H9 (cell line): ENCODE data around the gene ZNF792. TPM values are rescaled to one million over a fixed set of nuclear protein-coding genes. Genes with fewer than 3 reads are reported as not detected.
A peak's percentile ranks its signal among the peaks of the same experiment; 100 is the strongest.

Experiments used
- DNase-seq: peaks from one replicate; pipeline ENCODE4 v3.0.0-alpha.2; 2017
- H2AFZ ChIP-seq: one replicate; pipeline ENCODE4 v1.6.1; 2013; ENCODE audit warnings: mild to moderate bottlenecking, low read length, control low read depth, moderate library complexity
- H2AK5ac ChIP-seq: 2 replicates; pipeline ENCODE4 v1.6.1; 2013; ENCODE audit warnings: low read length, control low read depth, mixed read lengths; ENCODE audit not compliant: insufficient read length
- H2BK120ac ChIP-seq: one replicate; pipeline ENCODE4 v1.6.1; 2013; ENCODE audit warnings: low read depth, mild to moderate bottlenecking, low read length, control low read depth, inconsistent platforms; ENCODE audit not compliant: poor library complexity, severe bottlenecking
- H2BK12ac ChIP-seq: 2 replicates; pipeline ENCODE4 v1.6.1; 2013; ENCODE audit warnings: low read length, control low read depth, mixed read lengths, low read depth; ENCODE audit not compliant: insufficient read length
- H2BK15ac ChIP-seq: 2 replicates; pipeline ENCODE4 v1.6.1; 2013; ENCODE audit warnings: low read depth, low read length, control low read depth
- H2BK20ac ChIP-seq: one replicate; pipeline ENCODE4 v1.6.1; 2013; ENCODE audit warnings: low read depth, mild to moderate bottlenecking, low read length, control low read depth, inconsistent platforms; ENCODE audit not compliant: poor library complexity, severe bottlenecking
- H2BK5ac ChIP-seq: 2 replicates; pipeline ENCODE4 v1.6.1; 2013; ENCODE audit warnings: low read length, control low read depth, mixed read lengths; ENCODE audit not compliant: insufficient read length
- H3K14ac ChIP-seq: 2 replicates; pipeline ENCODE4 v1.6.1; 2013; ENCODE audit warnings: low read length, control low read depth; ENCODE audit not compliant: insufficient read depth
- H3K18ac ChIP-seq: 2 replicates; pipeline ENCODE4 v1.6.1; 2013; ENCODE audit warnings: low read depth, mild to moderate bottlenecking, mixed read lengths, low read length, control low read depth; ENCODE audit not compliant: insufficient read length
- H3K23ac ChIP-seq: 2 replicates; pipeline ENCODE4 v1.6.1; 2013; ENCODE audit warnings: low read length, control low read depth, mixed read lengths, low read depth; ENCODE audit not compliant: insufficient read length
- H3K23me2 ChIP-seq: 2 replicates; pipeline ENCODE4 v1.6.1; 2013; ENCODE audit warnings: low read depth, mild to moderate bottlenecking, mixed read lengths, low read length, control low read depth; ENCODE audit not compliant: insufficient read length, poor library complexity, severe bottlenecking
- H3K27ac ChIP-seq: 2 replicates; pipeline ENCODE4 v1.5.1; 2013; ENCODE audit warnings: low read length, control low read depth, mixed read lengths, low read depth; ENCODE audit not compliant: insufficient read length
- H3K27me3 ChIP-seq: 2 replicates; pipeline ENCODE4 v1.6.1; 2013; ENCODE audit warnings: low read length, control low read depth, inconsistent platforms; ENCODE audit not compliant: insufficient read depth
- H3K4ac ChIP-seq: 2 replicates; pipeline ENCODE4 v1.6.1; 2013; ENCODE audit warnings: low read depth, mild to moderate bottlenecking, control low read depth, inconsistent platforms, low read length, moderate library complexity
- H3K4me1 ChIP-seq: 2 replicates; pipeline ENCODE4 v1.6.1; 2013; ENCODE audit warnings: low read length, control low read depth, inconsistent platforms; ENCODE audit not compliant: insufficient read depth
- H3K4me2 ChIP-seq: 2 replicates; pipeline ENCODE4 v1.6.1; 2013; ENCODE audit warnings: low read length, control low read depth, mixed read lengths; ENCODE audit not compliant: insufficient read length, insufficient read depth
- H3K56ac ChIP-seq: 2 replicates; pipeline ENCODE4 v1.6.1; 2013; ENCODE audit warnings: low read depth, mild to moderate bottlenecking, mixed read lengths, low read length, control low read depth; ENCODE audit not compliant: insufficient read length
- H3K79me1 ChIP-seq: 2 replicates; pipeline ENCODE4 v1.6.1; 2013; ENCODE audit warnings: low read depth, mild to moderate bottlenecking, moderate library complexity, low read length, control low read depth, inconsistent platforms; ENCODE audit not compliant: insufficient read depth, poor library complexity, severe bottlenecking
- H3K79me2 ChIP-seq: 2 replicates; pipeline ENCODE4 v1.6.1; 2013; ENCODE audit warnings: low read length, control low read depth, inconsistent platforms; ENCODE audit not compliant: insufficient read depth
- H3K9ac ChIP-seq: 2 replicates; pipeline ENCODE4 v1.6.1; 2013; ENCODE audit warnings: low read length, control low read depth, mixed read lengths; ENCODE audit not compliant: insufficient read length; ENCODE audit errors: extremely low read depth
- H3K9me3 ChIP-seq: one replicate; pipeline ENCODE4 v1.6.1; 2013; ENCODE audit warnings: low read depth, low read length, inconsistent platforms; ENCODE audit not compliant: control insufficient read depth
- H3T11ph ChIP-seq: one replicate; pipeline ENCODE4 v1.6.1; 2013; ENCODE audit warnings: mild to moderate bottlenecking, low read length, control low read depth, inconsistent platforms
- H4K20me1 ChIP-seq: one replicate; pipeline ENCODE4 v1.6.1; 2013; ENCODE audit not compliant: control insufficient read depth, insufficient read length, insufficient read depth
- H4K5ac ChIP-seq: 2 replicates; pipeline ENCODE4 v1.6.1; 2013; ENCODE audit warnings: low read depth, mild to moderate bottlenecking, mixed read lengths, low read length, control low read depth; ENCODE audit not compliant: insufficient read length
- H4K8ac ChIP-seq: replicated peaks from 2 replicates; pipeline ENCODE4 v1.6.1; 2013; ENCODE audit warnings: low read length, control low read depth, mixed read lengths, low read depth; ENCODE audit not compliant: insufficient read length
- H4K91ac ChIP-seq: 2 replicates; pipeline ENCODE4 v1.6.1; 2013; ENCODE audit warnings: low read depth, mild to moderate bottlenecking, moderate library complexity, mixed read lengths, low read length, control low read depth; ENCODE audit not compliant: insufficient read length
- H3K27ac Mint-ChIP-seq, 3 experiments: 2 replicates in 2 of 3; 3 replicates in 1 of 3; pipeline ENCODE4 v1.8.0; 2020 to 2021; ENCODE audit warnings: mixed read lengths in 3 of 3, mild to moderate bottlenecking in 1 of 3, moderate library complexity in 1 of 3
- H3K27me3 Mint-ChIP-seq: 2 replicates; pipeline ENCODE4 v1.8.0; 2021; ENCODE audit warnings: low read depth, mild to moderate bottlenecking, moderate library complexity, mixed read lengths
- H3K36me3 Mint-ChIP-seq, 3 experiments: 2 replicates in 2 of 3; 3 replicates in 1 of 3; pipeline ENCODE4 v1.8.0; 2020 to 2021; ENCODE audit warnings: low read depth in 3 of 3, mixed read lengths in 3 of 3; ENCODE audit not compliant: insufficient read depth in 1 of 3
- H3K4me1 Mint-ChIP-seq, 2 experiments: 2 replicates each; pipeline ENCODE4 v1.8.0; 2020; ENCODE audit warnings: mixed read lengths in 2 of 2
- H3K4me3 Mint-ChIP-seq, 2 experiments: 2 replicates in 1 of 2; 3 replicates in 1 of 2; pipeline ENCODE4 v1.8.0; 2020 to 2021; ENCODE audit warnings: mild to moderate bottlenecking in 2 of 2, mixed read lengths in 2 of 2, moderate library complexity in 1 of 2
- H3K9me3 Mint-ChIP-seq, 2 experiments: 2 replicates in 1 of 2; 3 replicates in 1 of 2; pipeline ENCODE4 v1.8.0; 2020; ENCODE audit warnings: mild to moderate bottlenecking in 2 of 2, mixed read lengths in 2 of 2, moderate library complexity in 1 of 2
- CTCF ChIP-seq: fragments of 200-600 bp; sonication (generic); conservative IDR thresholded peaks from 3 replicates; pipeline ENCODE4 v1.8.0; 2021; ENCODE audit warnings: antibody characterized with exemption, mild to moderate bottlenecking
- WGBS: extraction: QIAGEN DNeasy Blood & Tissue Kit; methylation state at CpG from one replicate; pipeline ENCODE4 v1.1.7; 2013; ENCODE audit warnings: missing lambda C conversion rate, low lambda C conversion rate, mixed read lengths; ENCODE audit not compliant: insufficient read length; ENCODE audit errors: extremely low coverage; 5-methylcytosine and 5-hydroxymethylcytosine counted together
- total RNA-seq: library from RNA; stranded (reverse); gene quantifications from 2 replicates; pipeline ENCODE4 v1.2.1, GENCODE V29; 2021

ZNF792 gene
- total RNA-seq, 1 experiment from 2014 or later: 8.3 TPM

- no CpG with 5 or more reads among the region's 4 CpGs for WGBS
- no peak overlapping the region for H3K18ac ChIP-seq
- TF ChIP-seq CTCF: no peak
- H3K4me2 ChIP-seq: no peak overlapping the region
- no peak overlapping the region for H3K27ac ChIP-seq
- peaks cover 3 to 8% of the 10 kb centered on the region in 2 experiments for H3K9me3 Mint-ChIP-seq
- H3K27me3 Mint-ChIP-seq: no peaks in the 10 kb centered on the region
- H3T11ph ChIP-seq: no peak overlapping the region
- no peak overlapping the region for H2BK120ac ChIP-seq
- no peak overlapping the region for H3K9ac ChIP-seq
- peaks cover 43 to 56% (median 47%) of the 10 kb centered on the region in 3 experiments for H3K36me3 Mint-ChIP-seq
- no peak for DNase-seq
- H2BK5ac ChIP-seq: no peak overlapping the region
- H3K79me1 ChIP-seq: no peaks in the 10 kb centered on the region
- no peak overlapping the region for H2BK20ac ChIP-seq
- no peak overlapping the region for H3K14ac ChIP-seq
- no peaks in the 10 kb centered on the region for H4K20me1 ChIP-seq
- no peak overlapping the region for H3K27ac Mint-ChIP-seq
- H3K4me3 Mint-ChIP-seq: no peak overlapping the region
- H4K8ac ChIP-seq: peak overlapping the region; percentile 24
- H3K23me2 ChIP-seq: no peaks in the 10 kb centered on the region
- no peak overlapping the region for H2AK5ac ChIP-seq
- no peak overlapping the region for H3K56ac ChIP-seq
- no peak overlapping the region for H2AFZ ChIP-seq
- no peak overlapping the region for H2BK12ac ChIP-seq
- H3K4me1 Mint-ChIP-seq: no peaks in the 10 kb centered on the region
- H2BK15ac ChIP-seq: no peak overlapping the region
- no peaks in the 10 kb centered on the region for H3K4me1 ChIP-seq
- H3K23ac ChIP-seq: no peak overlapping the region
- H3K9me3 ChIP-seq: no peaks in the 10 kb centered on the region
- no peaks in the 10 kb centered on the region for H3K27me3 ChIP-seq
- H3K4ac ChIP-seq: no peak overlapping the region
- no peak overlapping the region for H4K5ac ChIP-seq
- H3K79me2 ChIP-seq: no peaks in the 10 kb centered on the region
- H4K91ac ChIP-seq: no peak overlapping the region
These were observed 27.8 kb downstream of the ZNF792 start for GRCh38 chr19:34936184-34936583.
